ENCODE measurements around the gene POU4F3. TPM values are rescaled to one million over a fixed set of nuclear protein-coding genes. Genes with fewer than 3 reads are reported as not detected.

Gene POU4F3
- total RNA-seq, 1 experiment from 2014 or later, result 0.15 TPM

GRCh38 chr5:146331423-146331822 is 7.2 kb upstream of the POU4F3 start:
- no peaks in the 10 kb centered on the region for H3K9me3 ChIP-seq (ENCODE audit: control insufficient read depth in 1 of 2, insufficient read depth in 1 of 2, low read depth in 1 of 2, low read length in 2 of 2)
- RAD21 ChIA-PET (ENCODE audit: low non-redundant PET in 1 of 2, low total read pairs in 2 of 2, uncharacterized antibody in 2 of 2, unreplicated experiment in 2 of 2), result no interaction called here
- intact Hi-C loops (cut with micrococcal nuclease), result no loop called here
- no peaks in the 10 kb centered on the region for H3K9me2 ChIP-seq (ENCODE audit: insufficient read depth)
- no peak overlapping the region for H3K4me2 ChIP-seq (ENCODE audit: low read length)
- DNase-seq (ENCODE audit: low read depth, low spot score) (no peak), ATAC-seq (no peak)
- no peaks in the 10 kb centered on the region for H3K79me2 ChIP-seq (ENCODE audit: insufficient read depth, low read length)
- POLR2A ChIA-PET, result no interaction called here
- H2AFZ ChIP-seq (ENCODE audit: low read depth, low read length, poor library complexity, severe bottlenecking), result no peak overlapping the region
- no peaks in the 10 kb centered on the region for H3K36me3 ChIP-seq (ENCODE audit: control insufficient read depth in 1 of 2, insufficient read depth in 2 of 2, low read length in 2 of 2)
- no TSS peak for BruUV-seq (replicated peaks)
- no peaks in the 10 kb centered on the region for H4K20me1 ChIP-seq (ENCODE audit: insufficient read depth)
- H3K4me3 ChIP-seq (replicated peaks in 1 of 2; ENCODE audit: low read depth in 1 of 2, low read length in 2 of 2), result no peak overlapping the region
- no peaks in the 10 kb centered on the region for H3K4me1 ChIP-seq (ENCODE audit: control insufficient read depth in 1 of 2, insufficient read depth in 2 of 2, low read length in 2 of 2)
- CTCF ChIA-PET, result no interaction called here
- H3K9ac ChIP-seq (ENCODE audit: low read length), result no peak overlapping the region
- H3K27me3 ChIP-seq (ENCODE audit: insufficient read depth, low read length), result peaks cover 8% of the 10 kb centered on the region; the same call in 1 of the 2 replicates
- no peak overlapping the region for H3K27ac ChIP-seq (ENCODE audit: low read depth, low read length)
- no peak for TF ChIP-seq EGR1 (IDR thresholded peaks at IDR 0.05; ENCODE audit: low read depth)
- no peak for TF ChIP-seq YY1 (IDR thresholded peaks at IDR 0.05; ENCODE audit: extremely low read depth, insufficient replicate concordance, low read depth, low read length)
- no peak for TF ChIP-seq TCF7L2 (IDR thresholded peaks at IDR 0.05; ENCODE audit: borderline replicate concordance, extremely low read depth, insufficient read depth, insufficient read length)
- TF ChIP-seq ZFX (IDR thresholded peaks at IDR 0.05), result no peak
- no peak for TF ChIP-seq EZH2phosphoT487 (IDR thresholded peaks at IDR 0.05; ENCODE audit: borderline replicate concordance)
- no peak for TF ChIP-seq SRF (IDR thresholded peaks at IDR 0.05; ENCODE audit: low read depth)
- no peak for TF ChIP-seq CEBPB (IDR thresholded peaks at IDR 0.05; ENCODE audit: low read depth)
- no peak for TF ChIP-seq REST (IDR thresholded peaks at IDR 0.05; ENCODE audit: low read depth)
- TF ChIP-seq CBX3 (IDR thresholded peaks at IDR 0.05; ENCODE audit: low read depth), result no peak
- TF ChIP-seq MAX (IDR thresholded peaks at IDR 0.05), result no peak
- no peak for TF ChIP-seq POLR2A (IDR thresholded peaks at IDR 0.05; ENCODE audit: borderline replicate concordance, extremely low read depth, insufficient read depth, insufficient read length)
- no peak for TF ChIP-seq ZNF274 (IDR thresholded peaks at IDR 0.05; ENCODE audit: low read depth, low read length)
